Activated CD4-positive, alpha-beta T cell treated with anti-CD3 and anti-CD28 coated beads for 1 hour (primary cell): Measurements from ENCODE around the gene PIBF1.

Experiments used
- DNase-seq: peaks from one replicate; pipeline ENCODE4 v3.0.0-alpha.2; 2020

PIBF1 gene

GRCh38 chr13:73061876-73062275, 279.9 kb downstream of the PIBF1 start:
- no peak for DNase-seq

- DNase-seq: no peak
These were observed 280.5 kb downstream of the PIBF1 start for GRCh38 chr13:73062468-73062867.

- no peak for DNase-seq
These were observed 281.2 kb downstream of the PIBF1 start for GRCh38 chr13:73063166-73063565.

DNA sequence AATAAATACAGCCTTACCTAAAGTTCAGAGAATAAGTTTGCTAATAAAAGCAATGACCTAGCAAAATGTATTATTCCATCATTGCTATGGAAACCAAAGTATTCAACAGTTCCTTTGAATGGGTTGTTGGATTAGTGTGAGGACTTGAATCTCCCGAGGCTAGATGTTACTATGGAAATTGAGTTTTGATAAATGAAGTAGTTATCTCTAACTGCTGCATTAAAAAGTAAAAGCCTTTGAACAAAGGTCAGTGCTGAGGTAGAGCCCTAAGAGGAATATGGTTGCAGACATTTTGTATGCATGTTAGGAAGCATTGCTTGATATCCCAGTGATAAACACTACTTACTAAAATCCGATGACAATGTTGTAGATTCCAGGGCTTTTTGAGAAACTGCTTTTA, 283.1 kb downstream of the PIBF1 start:
- no peak for DNase-seq

GRCh38 chr13:73065665-73066340, 283.9 kb downstream of the PIBF1 start:
- DNase-seq: no peak
